ENCODE results near the gene SYNE4. TPM values are rescaled to one million over a fixed set of nuclear protein-coding genes. Genes with fewer than 3 reads are reported as not detected.
"Not testable (repeated sequence)": the region's sequence is repeated elsewhere in the genome, so short reads cannot be mapped to it uniquely, and the experiment has no call there.

The SYNE4 gene
- total and polyA plus RNA-seq, 2 donors = 3.1 to 5.8 TPM

GRCh38 chr19:36046443-36047050, 37.9 kb upstream of the SYNE4 start:
- H3K36me3 ChIP-seq (ENCODE audit: control insufficient read depth in 2 of 2, insufficient read depth in 2 of 2, low read length in 1 of 2) = peaks cover 0 to 2% of the 10 kb centered on the region in 2 donors
- no peak overlapping the region for H3K27ac ChIP-seq (ENCODE audit: low read depth in 1 of 2, low read length in 1 of 2)
- 99% methylated on average over 5 of the region's 5 CpGs for WGBS
- no peaks in the 10 kb centered on the region for H3K4me1 ChIP-seq (ENCODE audit: control insufficient read depth in 2 of 2, insufficient read depth in 2 of 2, low read length in 2 of 2)
- DNase-seq (ENCODE audit: low read depth in 6 of 9, low spot score in 9 of 9) = no peak
- no peaks in the 10 kb centered on the region for H3K9me3 ChIP-seq (ENCODE audit: control insufficient read depth in 2 of 2, insufficient read depth in 1 of 2, low read length in 1 of 2)
- H3K4me3 ChIP-seq (ENCODE audit: low read length in 2 of 2) = no peak overlapping the region
- H3K27me3 ChIP-seq (ENCODE audit: control insufficient read depth in 2 of 2, insufficient read depth in 1 of 2, low read length in 1 of 2) = no peaks in the 10 kb centered on the region

DNA sequence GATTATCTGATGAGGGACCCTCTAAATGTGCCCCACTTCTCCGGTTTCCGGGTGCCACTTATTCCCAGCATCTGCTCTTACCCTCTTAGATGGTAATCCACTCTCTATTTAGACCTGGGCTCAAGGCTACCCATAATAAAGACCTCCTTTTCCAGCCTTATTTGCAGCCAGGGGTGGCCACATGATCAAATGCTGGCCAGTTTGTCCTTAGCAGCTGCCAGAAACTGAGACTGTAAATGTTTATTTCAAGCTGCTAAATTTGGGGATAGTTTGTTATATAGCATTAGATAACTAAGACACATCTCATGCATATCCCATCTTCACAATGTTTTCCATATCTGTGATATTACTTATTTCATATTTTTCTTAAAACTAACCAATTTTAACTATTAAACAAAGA, 35.3 kb upstream of the SYNE4 start:
- no peaks in the 10 kb centered on the region for H3K9me3 ChIP-seq (ENCODE audit: control insufficient read depth in 2 of 2, insufficient read depth in 1 of 2, low read length in 1 of 2)
- H3K36me3 ChIP-seq (ENCODE audit: control insufficient read depth in 2 of 2, insufficient read depth in 2 of 2, low read length in 1 of 2) = peaks cover 2 to 11% of the 10 kb centered on the region in 2 donors
- H3K27ac ChIP-seq (ENCODE audit: low read depth in 1 of 2, low read length in 1 of 2) = no peak overlapping the region
- H3K4me1 ChIP-seq (ENCODE audit: control insufficient read depth in 2 of 2, insufficient read depth in 2 of 2, low read length in 2 of 2) = no peaks in the 10 kb centered on the region
- DNase-seq (ENCODE audit: low read depth in 6 of 9, low spot score in 9 of 9) = no peak
- 97% methylated on average over 2 of the region's 2 CpGs for WGBS
- H3K27me3 ChIP-seq (ENCODE audit: control insufficient read depth in 2 of 2, insufficient read depth in 1 of 2, low read length in 1 of 2) = no peaks in the 10 kb centered on the region
- H3K4me3 ChIP-seq (ENCODE audit: low read length in 2 of 2) = no peak overlapping the region

DNA sequence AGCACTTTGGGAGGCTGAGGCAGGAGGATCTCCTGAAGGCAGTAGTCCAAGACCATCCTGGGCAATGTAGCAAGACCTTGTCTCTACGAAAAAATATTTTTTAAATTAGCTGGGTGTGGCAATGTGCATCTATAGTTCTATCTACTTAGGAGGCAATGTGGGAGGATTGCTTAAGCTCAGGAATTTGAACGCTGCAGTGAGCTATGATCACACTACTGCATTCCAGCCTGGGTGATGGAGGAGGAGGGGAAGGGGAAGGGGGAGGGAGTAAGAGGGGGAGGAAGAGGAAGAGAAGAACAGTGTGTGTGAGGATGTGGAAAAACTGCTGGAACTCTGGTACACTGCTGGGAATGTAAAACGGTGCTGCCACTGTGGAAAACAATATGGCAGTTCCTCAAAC, 33.2 kb upstream of the SYNE4 start:
- 73% methylated on average over 3 of the region's 3 CpGs for WGBS
- H3K27ac ChIP-seq (ENCODE audit: low read depth in 1 of 2, low read length in 1 of 2) = peak overlapping the region in 1 of 2 donors; percentile 42
- no peaks in the 10 kb centered on the region for H3K27me3 ChIP-seq (ENCODE audit: control insufficient read depth in 2 of 2, insufficient read depth in 1 of 2, low read length in 1 of 2)
- H3K4me1 ChIP-seq (ENCODE audit: control insufficient read depth in 2 of 2, insufficient read depth in 2 of 2, low read length in 2 of 2) = peaks cover 0 to 2% of the 10 kb centered on the region in 2 donors
- H3K4me3 ChIP-seq (ENCODE audit: low read length in 2 of 2) = no peak overlapping the region
- H3K9me3 ChIP-seq (ENCODE audit: control insufficient read depth in 2 of 2, insufficient read depth in 1 of 2, low read length in 1 of 2) = no peaks in the 10 kb centered on the region
- peaks cover 2 to 15% of the 10 kb centered on the region in 2 donors for H3K36me3 ChIP-seq (ENCODE audit: control insufficient read depth in 2 of 2, insufficient read depth in 2 of 2, low read length in 1 of 2)
- DNase-seq (ENCODE audit: low read depth in 6 of 9, low spot score in 9 of 9) = no peak

GRCh38 chr19:36041092-36041491, 32.5 kb upstream of the SYNE4 start:
- H3K9me3 ChIP-seq (ENCODE audit: control insufficient read depth in 2 of 2, insufficient read depth in 1 of 2, low read length in 1 of 2); H3K4me1 ChIP-seq (ENCODE audit: control insufficient read depth in 2 of 2, insufficient read depth in 2 of 2, low read length in 2 of 2); H3K27me3 ChIP-seq (ENCODE audit: control insufficient read depth in 2 of 2, insufficient read depth in 1 of 2, low read length in 1 of 2); DNase-seq (ENCODE audit: low read depth in 6 of 9, low spot score in 9 of 9); H3K27ac ChIP-seq (ENCODE audit: low read depth in 1 of 2, low read length in 1 of 2); H3K4me3 ChIP-seq (ENCODE audit: low read length in 2 of 2): not testable (repeated sequence)
- peaks cover 2 to 15% of the 10 kb centered on the region in 2 donors for H3K36me3 ChIP-seq (ENCODE audit: control insufficient read depth in 2 of 2, insufficient read depth in 2 of 2, low read length in 1 of 2)
- 97% methylated on average over 6 of the region's 6 CpGs for WGBS

DNA sequence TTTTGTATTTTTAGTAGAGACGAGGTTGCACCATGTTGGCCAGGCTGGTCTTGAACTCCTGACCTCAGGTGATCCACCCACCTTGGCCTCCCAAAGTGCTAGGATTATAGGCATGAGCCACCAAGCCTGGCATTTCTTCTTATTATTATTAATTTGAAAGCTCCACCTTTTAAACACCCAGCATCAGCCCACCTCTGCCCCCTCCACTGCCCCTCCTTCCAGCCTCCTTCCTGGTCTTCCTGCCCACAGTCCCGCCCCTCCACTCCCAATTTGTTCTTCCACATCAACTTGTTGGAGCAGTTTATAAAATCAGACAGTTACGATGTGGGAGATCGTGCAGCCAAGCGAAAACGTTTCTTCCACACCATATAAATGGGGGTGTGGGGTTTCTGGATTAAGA, 31.9 kb upstream of the SYNE4 start:
- peaks cover 2 to 9% of the 10 kb centered on the region in 2 donors for H3K4me1 ChIP-seq (ENCODE audit: control insufficient read depth in 2 of 2, insufficient read depth in 2 of 2, low read length in 2 of 2)
- no peak overlapping the region for H3K4me3 ChIP-seq (ENCODE audit: low read length in 2 of 2)
- no peaks in the 10 kb centered on the region for H3K9me3 ChIP-seq (ENCODE audit: control insufficient read depth in 2 of 2, insufficient read depth in 1 of 2, low read length in 1 of 2)
- no peak for DNase-seq (ENCODE audit: low read depth in 6 of 9, low spot score in 9 of 9)
- H3K27me3 ChIP-seq (ENCODE audit: control insufficient read depth in 2 of 2, insufficient read depth in 1 of 2, low read length in 1 of 2) = no peaks in the 10 kb centered on the region
- H3K27ac ChIP-seq (ENCODE audit: low read depth in 1 of 2, low read length in 1 of 2) = no peak overlapping the region
- 96% methylated on average over 6 of the region's 6 CpGs for WGBS
- H3K36me3 ChIP-seq (ENCODE audit: control insufficient read depth in 2 of 2, insufficient read depth in 2 of 2, low read length in 1 of 2) = peaks cover 0 to 15% of the 10 kb centered on the region in 2 donors

- WGBS = 7% methylated on average over 51 of the region's 51 CpGs
- H3K36me3 ChIP-seq (ENCODE audit: control insufficient read depth in 2 of 2, insufficient read depth in 2 of 2, low read length in 1 of 2) = peaks cover 0 to 6% of the 10 kb centered on the region in 2 donors
- peak in 4 of 9 donors; percentile 35 to 72 (median 64) for DNase-seq (ENCODE audit: low read depth in 6 of 9, low spot score in 9 of 9)
- H3K4me3 ChIP-seq (ENCODE audit: low read length in 2 of 2) = peak within 1 kb of the TSS; percentile 62 to 65
- H3K27ac ChIP-seq (ENCODE audit: low read depth in 1 of 2, low read length in 1 of 2) = no peak within 1 kb of the TSS
- H3K9me3 ChIP-seq (ENCODE audit: control insufficient read depth in 2 of 2, insufficient read depth in 1 of 2, low read length in 1 of 2) = no peaks in the 10 kb centered on the region
- H3K27me3 ChIP-seq (ENCODE audit: control insufficient read depth in 2 of 2, insufficient read depth in 1 of 2, low read length in 1 of 2) = no peaks in the 10 kb centered on the region
- peaks cover 9 to 27% of the 10 kb centered on the region in 2 donors for H3K4me1 ChIP-seq (ENCODE audit: control insufficient read depth in 2 of 2, insufficient read depth in 2 of 2, low read length in 2 of 2)
These were observed 23.9 kb upstream of the SYNE4 start, which contains the start of gene CLIP3 for GRCh38 chr19:36032251-36033104. TSS of gene CLIP3 (minus strand) at chr19:36032873. CDS start at chr19:36032357, 516 bp downstream.

DNA sequence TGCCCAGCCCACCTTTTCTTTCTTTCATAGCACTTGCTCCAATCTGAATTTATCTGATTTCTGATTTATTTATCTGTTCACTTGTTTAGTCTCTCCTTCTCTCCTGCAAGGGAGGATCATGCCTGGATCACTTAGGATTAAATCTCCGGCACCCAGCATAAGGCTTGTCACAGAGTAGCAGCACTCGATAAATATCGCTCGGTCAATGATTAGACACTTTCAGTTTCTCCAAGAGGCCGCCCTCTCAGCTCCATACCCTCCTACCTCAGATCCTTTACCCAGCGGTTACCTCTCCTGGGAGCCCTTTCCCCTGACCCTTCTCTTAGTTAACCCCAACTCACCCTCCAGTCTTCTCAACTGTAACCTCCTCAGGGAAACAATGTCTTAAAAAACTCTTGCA, 22.7 kb upstream of the SYNE4 start:
- WGBS = 95% methylated on average over 6 of the region's 6 CpGs
- peaks cover 0 to 17% of the 10 kb centered on the region in 2 donors for H3K36me3 ChIP-seq (ENCODE audit: control insufficient read depth in 2 of 2, insufficient read depth in 2 of 2, low read length in 1 of 2)
- H3K27ac ChIP-seq (ENCODE audit: low read depth in 1 of 2, low read length in 1 of 2) = no peak overlapping the region
- no peaks in the 10 kb centered on the region for H3K9me3 ChIP-seq (ENCODE audit: control insufficient read depth in 2 of 2, insufficient read depth in 1 of 2, low read length in 1 of 2)
- no peak for DNase-seq (ENCODE audit: low read depth in 6 of 9, low spot score in 9 of 9)
- H3K4me1 ChIP-seq (ENCODE audit: control insufficient read depth in 2 of 2, insufficient read depth in 2 of 2, low read length in 2 of 2) = peaks cover 9 to 25% of the 10 kb centered on the region in 2 donors
- H3K4me3 ChIP-seq (ENCODE audit: low read length in 2 of 2) = no peak overlapping the region
- no peaks in the 10 kb centered on the region for H3K27me3 ChIP-seq (ENCODE audit: control insufficient read depth in 2 of 2, insufficient read depth in 1 of 2, low read length in 1 of 2)

DNA sequence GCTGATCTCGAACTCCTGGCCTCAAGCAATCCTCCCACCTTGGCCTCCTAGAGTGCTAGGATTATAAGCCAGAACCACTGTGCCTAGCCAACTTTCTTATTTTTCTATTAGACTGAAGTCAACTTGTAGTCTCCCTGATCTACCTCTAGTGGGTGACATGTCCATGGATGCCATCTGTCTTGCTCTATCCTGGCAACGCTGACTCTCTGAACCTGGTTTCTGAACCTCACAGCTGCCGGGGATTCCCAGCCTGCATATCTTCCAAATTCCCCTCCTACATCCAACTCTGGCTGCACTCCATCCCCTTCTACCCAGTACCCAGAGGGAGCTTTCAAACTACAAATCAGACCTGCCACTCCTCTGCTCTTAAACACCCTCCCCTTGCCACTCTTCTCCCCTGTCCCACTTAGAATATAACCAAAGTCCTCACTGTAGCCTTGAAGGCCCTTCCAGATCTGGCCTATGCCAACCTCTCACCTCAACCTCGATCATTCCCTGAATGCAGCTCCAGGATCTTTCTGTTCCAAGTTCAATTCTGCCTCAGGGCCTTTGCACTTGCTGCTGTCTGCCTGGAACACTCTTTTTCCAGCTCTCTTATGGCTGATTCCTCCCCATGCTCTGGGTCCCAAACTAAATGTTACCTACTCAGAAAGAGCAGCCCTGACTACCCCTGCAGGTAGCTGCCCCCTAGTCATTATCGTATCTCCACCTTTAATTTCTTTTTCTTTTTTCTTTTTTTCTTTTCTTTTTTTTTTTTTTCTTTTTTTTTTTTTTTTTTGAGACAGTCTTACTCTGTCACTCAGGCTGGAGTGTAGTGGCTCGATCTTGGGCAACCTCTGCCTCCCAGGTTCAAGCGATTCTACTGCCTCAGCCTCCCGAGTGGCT, 21.9 kb upstream of the SYNE4 start:
- H3K9me3 ChIP-seq (ENCODE audit: control insufficient read depth in 2 of 2, insufficient read depth in 1 of 2, low read length in 1 of 2) = no peaks in the 10 kb centered on the region
- H3K4me1 ChIP-seq (ENCODE audit: control insufficient read depth in 2 of 2, insufficient read depth in 2 of 2, low read length in 2 of 2) = peaks cover 7 to 18% of the 10 kb centered on the region in 2 donors
- peak in 1 of 9 donors; percentile 30 for DNase-seq (ENCODE audit: low read depth in 6 of 9, low spot score in 9 of 9)
- H3K27ac ChIP-seq (ENCODE audit: low read depth in 1 of 2, low read length in 1 of 2) = no peak overlapping the region
- H3K36me3 ChIP-seq (ENCODE audit: control insufficient read depth in 2 of 2, insufficient read depth in 2 of 2, low read length in 1 of 2) = peaks cover 4 to 25% of the 10 kb centered on the region in 2 donors
- no peak overlapping the region for H3K4me3 ChIP-seq (ENCODE audit: low read length in 2 of 2)
- WGBS = 95% methylated on average over 8 of the region's 8 CpGs
- no peaks in the 10 kb centered on the region for H3K27me3 ChIP-seq (ENCODE audit: control insufficient read depth in 2 of 2, insufficient read depth in 1 of 2, low read length in 1 of 2)

Data from thymus (tissue), 11 donors.